Activated naive CD4-positive, alpha-beta T cell treated with anti-CD3 and anti-CD28 coated beads, Interleukin-2, amount 10 ng/mL, durations not matched to agents 7 days and 5 days (primary cell): Measurements from ENCODE around the gene MAP3K19.
"Not testable (repeated sequence)": the region's sequence is repeated elsewhere in the genome, so short reads cannot be mapped to it uniquely, and the experiment has no call there.

ENCODE experiments used
- CTCF ChIA-PET: fragments of 350-600 bp; sonication (Branson Sonifier 250); formaldehyde crosslinking; loops from one replicate; lab custom pipeline; 2021; ENCODE audit warnings: antibody characterized with exemption; lab: Charles Lee
- DNase-seq: peaks from one replicate; pipeline ENCODE4 v3.0.0-alpha.2; 2020
- H3K27ac Mint-ChIP-seq: one replicate; pipeline ENCODE4 v1.8.0; 2021; ENCODE audit warnings: mild to moderate bottlenecking, moderate library complexity, mixed read lengths
- H3K27me3 Mint-ChIP-seq: one replicate; pipeline ENCODE4 v1.8.0; 2021; ENCODE audit warnings: mild to moderate bottlenecking, mixed read lengths
- H3K36me3 Mint-ChIP-seq: one replicate; pipeline ENCODE4 v1.8.0; 2021; ENCODE audit warnings: mixed read lengths
- H3K4me1 Mint-ChIP-seq: one replicate; pipeline ENCODE4 v1.8.0; 2021; ENCODE audit warnings: mixed read lengths
- H3K4me3 Mint-ChIP-seq: one replicate; pipeline ENCODE4 v1.8.0; 2021; ENCODE audit warnings: mild to moderate bottlenecking, moderate library complexity, mixed read lengths
- H3K9me3 Mint-ChIP-seq: one replicate; pipeline ENCODE4 v1.8.0; 2021; ENCODE audit warnings: mixed read lengths

MAP3K19 gene, protein sequence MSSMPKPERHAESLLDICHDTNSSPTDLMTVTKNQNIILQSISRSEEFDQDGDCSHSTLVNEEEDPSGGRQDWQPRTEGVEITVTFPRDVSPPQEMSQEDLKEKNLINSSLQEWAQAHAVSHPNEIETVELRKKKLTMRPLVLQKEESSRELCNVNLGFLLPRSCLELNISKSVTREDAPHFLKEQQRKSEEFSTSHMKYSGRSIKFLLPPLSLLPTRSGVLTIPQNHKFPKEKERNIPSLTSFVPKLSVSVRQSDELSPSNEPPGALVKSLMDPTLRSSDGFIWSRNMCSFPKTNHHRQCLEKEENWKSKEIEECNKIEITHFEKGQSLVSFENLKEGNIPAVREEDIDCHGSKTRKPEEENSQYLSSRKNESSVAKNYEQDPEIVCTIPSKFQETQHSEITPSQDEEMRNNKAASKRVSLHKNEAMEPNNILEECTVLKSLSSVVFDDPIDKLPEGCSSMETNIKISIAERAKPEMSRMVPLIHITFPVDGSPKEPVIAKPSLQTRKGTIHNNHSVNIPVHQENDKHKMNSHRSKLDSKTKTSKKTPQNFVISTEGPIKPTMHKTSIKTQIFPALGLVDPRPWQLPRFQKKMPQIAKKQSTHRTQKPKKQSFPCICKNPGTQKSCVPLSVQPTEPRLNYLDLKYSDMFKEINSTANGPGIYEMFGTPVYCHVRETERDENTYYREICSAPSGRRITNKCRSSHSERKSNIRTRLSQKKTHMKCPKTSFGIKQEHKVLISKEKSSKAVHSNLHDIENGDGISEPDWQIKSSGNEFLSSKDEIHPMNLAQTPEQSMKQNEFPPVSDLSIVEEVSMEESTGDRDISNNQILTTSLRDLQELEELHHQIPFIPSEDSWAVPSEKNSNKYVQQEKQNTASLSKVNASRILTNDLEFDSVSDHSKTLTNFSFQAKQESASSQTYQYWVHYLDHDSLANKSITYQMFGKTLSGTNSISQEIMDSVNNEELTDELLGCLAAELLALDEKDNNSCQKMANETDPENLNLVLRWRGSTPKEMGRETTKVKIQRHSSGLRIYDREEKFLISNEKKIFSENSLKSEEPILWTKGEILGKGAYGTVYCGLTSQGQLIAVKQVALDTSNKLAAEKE (N-terminal part only)

DNA sequence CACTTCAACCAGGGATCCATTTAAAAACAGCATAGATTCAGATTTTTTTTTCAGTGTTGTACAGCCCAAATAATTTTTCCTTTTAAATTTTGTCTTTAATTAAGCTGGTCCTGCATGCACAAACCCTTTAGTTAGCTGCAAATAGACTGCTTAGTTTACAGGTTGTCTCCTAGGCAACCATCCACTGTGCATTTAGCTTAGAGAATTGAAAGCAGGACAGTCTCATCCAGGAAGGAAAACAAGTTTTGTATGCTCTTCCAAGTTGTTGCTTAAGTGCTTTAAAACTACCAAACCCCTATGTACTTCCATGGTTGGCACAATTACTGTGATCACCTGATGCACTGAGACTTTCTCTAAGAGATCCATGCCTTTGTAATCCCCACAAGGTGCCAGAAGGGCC, at the start of gene MAP3K19:
Gene MAP3K19, minus strand, starts transcription at position 148 of the 400 bp plus-strand sequence. CDS start 22,800 bp downstream, outside the sequence.
- Mint-ChIP-seq H3K36me3 (peaks cover 1% of the 10 kb centered on the region), H3K4me1 (peaks cover 19% of the 10 kb centered on the region), H3K4me3 (no peak within 1 kb of the TSS), H3K27me3 (peaks cover 5% of the 10 kb centered on the region), H3K9me3 (no peaks in the 10 kb centered on the region), H3K27ac (no peak within 1 kb of the TSS)
- CTCF ChIA-PET, result no interaction called here
- DNase-seq, result no peak

DNA sequence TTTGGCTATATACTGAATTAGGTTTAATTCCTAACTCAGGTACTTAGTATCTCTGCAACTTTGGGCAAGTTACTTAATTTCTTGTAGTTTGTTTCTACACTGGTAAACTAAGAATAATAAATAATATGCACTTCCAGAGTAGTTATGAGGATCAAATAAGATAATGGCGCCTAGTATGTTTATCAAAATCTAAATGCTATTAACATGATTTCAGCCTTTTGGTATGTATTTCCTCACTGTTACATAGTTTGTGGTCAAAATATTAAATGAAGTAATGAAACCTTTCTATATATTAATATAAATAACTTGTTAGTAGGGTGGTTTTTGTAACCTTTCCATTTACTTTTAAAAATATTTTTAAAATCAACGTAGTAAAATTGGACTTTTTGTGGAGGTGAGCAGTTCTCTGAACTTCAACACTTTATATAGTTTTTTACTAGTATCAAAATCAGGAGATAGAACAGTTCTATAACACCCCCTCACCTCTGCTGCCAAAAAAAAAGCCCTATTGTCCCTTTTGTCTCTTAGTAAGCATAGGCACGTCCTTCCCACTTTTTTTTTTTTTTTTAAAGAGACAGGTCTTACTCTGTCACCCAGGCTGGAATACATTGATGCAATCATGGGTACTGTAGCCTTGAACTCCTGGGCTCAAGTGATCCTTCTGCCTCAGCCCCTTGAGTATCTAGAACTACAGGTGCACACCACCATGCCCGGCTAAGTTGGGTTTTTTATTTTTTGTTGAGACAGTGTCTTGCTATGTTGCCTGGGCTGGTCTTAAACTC, 49.6 kb upstream of the MAP3K19 start:
- no peak for DNase-seq
- Mint-ChIP-seq H3K4me1 (peaks cover 3% of the 10 kb centered on the region), H3K27me3 (no peaks in the 10 kb centered on the region), H3K27ac (no peak overlapping the region), H3K4me3 (no peak overlapping the region), H3K9me3 (peaks cover 2% of the 10 kb centered on the region), H3K36me3 (peaks cover 18% of the 10 kb centered on the region)
- CTCF ChIA-PET, result no interaction called here

DNA sequence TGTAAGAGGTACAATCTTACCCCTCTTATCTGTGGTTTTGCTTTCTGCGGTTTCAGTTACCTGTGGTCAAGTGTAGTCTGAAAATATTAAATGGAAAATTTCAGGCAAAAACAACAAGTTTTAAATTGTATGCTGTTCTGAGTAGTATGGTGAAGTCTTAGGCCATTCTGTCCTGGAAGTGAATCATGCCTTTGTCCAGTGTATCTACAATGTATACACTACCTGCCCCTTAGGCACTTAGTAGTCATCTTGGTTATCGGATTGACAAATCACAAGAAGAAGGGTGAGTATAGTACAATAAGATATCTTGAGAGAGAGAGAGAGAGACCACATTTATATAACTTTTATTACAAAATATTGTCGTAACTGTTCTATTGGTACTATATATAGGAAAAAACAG, 48.3 kb upstream of the MAP3K19 start:
- Mint-ChIP-seq H3K4me1 (peaks cover 3% of the 10 kb centered on the region), H3K4me3 (no peak overlapping the region), H3K36me3 (peaks cover 16% of the 10 kb centered on the region), H3K9me3 (no peaks in the 10 kb centered on the region), H3K27me3 (no peaks in the 10 kb centered on the region), H3K27ac (no peak overlapping the region)
- no peak for DNase-seq
- CTCF ChIA-PET, result no interaction called here

DNA sequence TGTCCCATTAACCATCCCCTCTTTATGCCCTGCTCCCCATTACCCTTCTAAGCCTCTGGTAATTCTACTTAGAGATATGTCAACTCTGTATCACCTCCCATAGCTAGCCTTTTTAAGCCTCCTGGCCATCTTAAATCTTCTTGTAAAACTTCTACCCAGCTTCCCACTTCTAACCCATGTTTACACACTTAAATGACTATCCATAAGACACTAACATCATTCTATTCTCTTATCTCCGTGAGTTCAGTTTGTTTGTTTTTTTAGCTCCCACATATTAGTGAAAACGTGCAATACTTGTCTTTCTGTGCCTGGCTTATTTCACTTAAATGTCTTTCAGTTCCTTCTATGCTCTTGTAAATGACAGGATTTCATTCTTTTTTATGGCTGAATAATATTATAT, 47.3 kb upstream of the MAP3K19 start:
- Mint-ChIP-seq H3K9me3 (no peaks in the 10 kb centered on the region), H3K4me3 (no peak overlapping the region), H3K27me3 (no peaks in the 10 kb centered on the region), H3K27ac (no peak overlapping the region), H3K36me3 (peaks cover 19% of the 10 kb centered on the region), H3K4me1 (no peaks in the 10 kb centered on the region)
- no peak for DNase-seq
- CTCF ChIA-PET, result no interaction called here

DNA sequence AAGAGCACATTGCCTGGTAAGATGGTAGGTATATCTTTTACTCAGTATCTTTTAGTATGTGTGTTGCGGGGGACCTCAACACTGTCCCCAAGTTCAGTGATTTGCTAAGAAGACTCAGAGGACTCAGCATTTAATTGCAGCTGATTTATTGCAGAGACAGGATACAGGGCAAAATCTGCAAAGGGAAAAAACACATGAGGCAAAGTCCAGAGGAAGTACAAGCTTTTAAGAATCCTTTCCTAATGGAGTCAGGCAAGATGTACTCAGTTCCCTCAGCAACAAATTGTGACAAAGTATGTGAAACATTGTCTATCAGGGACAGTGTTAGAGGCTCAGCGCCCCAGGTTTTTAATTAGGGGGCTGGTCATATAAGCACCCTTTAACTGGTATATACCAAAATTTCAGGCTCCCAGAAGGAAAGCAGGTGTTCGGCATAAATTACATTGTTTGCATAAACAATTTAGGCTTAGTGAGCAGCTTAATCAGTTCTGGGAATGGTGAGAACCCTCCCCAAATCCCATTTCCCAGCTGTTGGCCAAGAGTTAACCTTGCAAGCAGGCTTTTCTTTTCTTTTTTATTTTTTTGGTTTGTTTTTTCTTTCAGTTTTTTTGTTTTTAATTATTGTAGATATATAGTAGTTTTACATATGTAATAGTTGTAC, 46.6 kb upstream of the MAP3K19 start:
- no peak overlapping the region for H3K27ac Mint-ChIP-seq
- no peak for DNase-seq
- no peak overlapping the region for H3K4me3 Mint-ChIP-seq
- peaks cover 26% of the 10 kb centered on the region for H3K36me3 Mint-ChIP-seq
- H3K4me1 Mint-ChIP-seq, result no peaks in the 10 kb centered on the region
- peaks cover 4% of the 10 kb centered on the region for H3K9me3 Mint-ChIP-seq
- CTCF ChIA-PET, result no interaction called here
- H3K27me3 Mint-ChIP-seq, result no peaks in the 10 kb centered on the region

DNA sequence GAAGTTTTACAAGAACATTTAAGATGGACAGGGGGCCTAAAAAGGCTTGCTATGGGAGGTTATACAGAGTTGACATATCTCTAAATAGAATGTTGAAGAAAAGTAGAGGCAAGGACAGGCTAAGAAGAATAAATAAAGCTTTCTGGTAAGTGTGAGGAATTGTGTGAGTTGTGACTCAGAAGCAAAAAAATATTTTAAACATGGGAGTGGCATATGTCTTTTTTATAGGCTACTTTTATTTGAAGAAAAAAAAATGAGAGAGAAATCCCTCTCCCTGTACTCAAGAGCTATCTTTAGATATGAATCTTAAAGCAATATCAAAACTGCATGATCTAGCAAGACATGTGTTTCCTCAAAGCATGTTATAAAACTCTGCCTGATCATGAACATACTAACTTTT, 45.9 kb upstream of the MAP3K19 start:
- DNase-seq, result no peak
- H3K36me3 Mint-ChIP-seq, result peaks cover 28% of the 10 kb centered on the region

DNA sequence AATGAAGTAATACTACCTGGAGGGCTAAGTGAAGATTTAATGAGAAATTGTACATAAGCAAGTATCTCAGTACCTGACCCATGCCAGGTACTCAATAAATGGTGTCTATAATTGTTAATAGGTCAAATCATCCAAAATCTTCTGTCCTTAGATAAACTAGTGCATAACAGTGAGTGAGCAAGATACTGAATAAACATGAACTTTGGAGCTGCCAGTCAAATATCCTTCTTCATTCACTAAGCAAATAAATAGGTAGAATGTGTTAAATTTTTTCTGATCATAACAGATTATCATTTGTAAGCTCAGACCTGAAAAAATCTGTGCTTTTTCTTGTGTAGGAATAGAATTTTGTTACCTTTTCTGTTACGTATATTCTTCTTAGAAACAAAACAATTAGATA, 44.4 kb upstream of the MAP3K19 start:
- Mint-ChIP-seq H3K36me3 (peaks cover 35% of the 10 kb centered on the region), H3K27me3 (no peaks in the 10 kb centered on the region), H3K4me3 (no peak overlapping the region), H3K9me3 (peaks cover 4% of the 10 kb centered on the region), H3K4me1 (no peaks in the 10 kb centered on the region), H3K27ac (no peak overlapping the region)
- DNase-seq, result no peak
- CTCF ChIA-PET, result no interaction called here

More for the DNA sequence above, 45.9 kb upstream of the MAP3K19 start:
- no peak overlapping the region for H3K27ac Mint-ChIP-seq
- H3K4me1 Mint-ChIP-seq, result no peaks in the 10 kb centered on the region
- no peaks in the 10 kb centered on the region for H3K27me3 Mint-ChIP-seq
- H3K9me3 Mint-ChIP-seq, result peaks cover 4% of the 10 kb centered on the region
- CTCF ChIA-PET, result interaction anchor here (0.9 kb wide), 1 partner anchor 26 kb away, joined by 3 read pairs; no protein-coding TSS in a partner anchor
- no peak overlapping the region for H3K4me3 Mint-ChIP-seq

DNA sequence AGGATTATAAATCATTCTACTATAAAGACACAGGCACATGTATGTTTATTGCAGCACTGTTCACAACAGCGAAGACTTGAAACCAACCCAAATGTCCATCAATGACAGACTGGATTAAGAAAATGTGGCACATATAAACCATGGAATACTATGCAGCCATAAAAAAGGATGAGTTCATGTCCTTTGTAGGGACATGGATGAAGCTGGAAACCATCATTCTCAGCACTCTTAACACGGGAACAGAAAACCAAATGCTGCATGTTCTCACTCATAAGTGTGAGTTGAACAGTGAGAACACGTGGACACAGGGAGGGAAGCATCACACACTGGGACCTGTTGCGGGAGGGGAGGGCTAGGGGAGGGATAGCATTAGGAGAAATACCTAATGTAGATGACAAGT, 42.4 kb upstream of the MAP3K19 start:
- CTCF ChIA-PET, H3K27ac Mint-ChIP-seq, H3K27me3 Mint-ChIP-seq, H3K9me3 Mint-ChIP-seq, DNase-seq, H3K4me3 Mint-ChIP-seq, H3K4me1 Mint-ChIP-seq: not testable (repeated sequence)
- peaks cover 28% of the 10 kb centered on the region for H3K36me3 Mint-ChIP-seq

DNA sequence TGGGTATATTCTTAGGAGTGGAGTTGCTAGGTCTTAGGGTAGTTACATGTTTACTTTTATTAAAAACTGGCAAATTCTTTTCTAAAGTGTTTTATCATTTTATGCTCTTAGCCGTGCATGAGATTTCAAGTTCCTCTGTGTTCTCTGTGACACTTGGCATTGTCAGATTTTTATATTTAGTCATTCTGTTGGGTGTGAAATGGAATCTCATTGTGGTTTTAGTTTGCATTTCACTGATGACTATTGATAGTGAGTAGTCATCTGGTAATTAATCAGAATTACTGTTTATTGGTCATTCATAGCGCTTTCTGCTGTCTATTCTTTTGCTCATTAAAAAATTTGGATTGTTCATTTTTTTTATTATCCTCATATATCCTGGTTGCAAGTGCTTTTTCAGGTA, 39.0 kb upstream of the MAP3K19 start:
- CTCF ChIA-PET, result no interaction called here
- no peak overlapping the region for H3K27ac Mint-ChIP-seq

DNA sequence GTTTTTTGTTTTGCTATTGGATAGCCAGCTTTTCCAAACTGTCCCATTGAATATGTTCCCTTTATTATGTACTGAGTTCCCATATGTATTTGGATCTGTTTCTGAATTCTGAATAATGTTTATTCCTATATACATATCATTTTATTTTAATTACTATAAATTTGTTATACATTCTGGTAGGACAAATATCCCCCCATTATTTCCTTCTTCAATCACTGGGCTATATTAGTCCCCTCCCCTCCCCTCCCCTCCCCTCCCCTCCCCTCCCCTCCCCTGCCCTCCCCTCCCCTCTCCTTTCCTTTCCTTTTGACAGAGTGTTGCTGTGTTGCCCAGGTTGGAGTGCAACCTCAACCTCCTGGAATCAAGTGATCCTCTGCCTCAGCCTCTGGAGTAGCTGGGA, 31.2 kb upstream of the MAP3K19 start:
- Mint-ChIP-seq H3K27me3 (no peaks in the 10 kb centered on the region), H3K9me3 (peaks cover 14% of the 10 kb centered on the region), H3K4me1 (no peaks in the 10 kb centered on the region), H3K27ac (no peak overlapping the region), H3K36me3 (peaks cover 31% of the 10 kb centered on the region), H3K4me3 (no peak overlapping the region)
- CTCF ChIA-PET, result no interaction called here
- no peak for DNase-seq

More for the DNA sequence above, 39.0 kb upstream of the MAP3K19 start:
- H3K36me3 Mint-ChIP-seq, result peaks cover 26% of the 10 kb centered on the region
- no peaks in the 10 kb centered on the region for H3K27me3 Mint-ChIP-seq
- H3K4me1 Mint-ChIP-seq, result no peaks in the 10 kb centered on the region
- DNase-seq, result no peak
- peaks cover 7% of the 10 kb centered on the region for H3K9me3 Mint-ChIP-seq
- no peak overlapping the region for H3K4me3 Mint-ChIP-seq

DNA sequence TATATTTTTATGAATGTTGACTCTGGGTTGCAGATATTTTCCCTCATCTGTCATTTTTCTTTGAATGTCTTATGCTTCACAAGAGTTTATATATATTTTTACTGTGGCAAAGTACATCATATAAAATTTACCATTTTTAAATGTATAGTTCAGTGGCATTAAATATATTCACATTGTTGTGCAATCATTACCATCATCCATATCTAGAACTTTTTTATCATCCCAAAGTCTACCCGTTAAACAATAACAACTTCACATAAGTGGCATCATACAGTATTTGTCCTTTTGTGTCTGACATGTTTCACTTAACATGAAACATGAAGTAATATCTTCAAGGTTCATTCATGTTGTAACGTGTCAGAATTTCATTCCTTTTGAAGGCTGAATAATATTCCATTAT, 29.3 kb upstream of the MAP3K19 start:
- H3K4me1 Mint-ChIP-seq, result no peaks in the 10 kb centered on the region
- no peak overlapping the region for H3K4me3 Mint-ChIP-seq
- no peaks in the 10 kb centered on the region for H3K27me3 Mint-ChIP-seq
- H3K9me3 Mint-ChIP-seq, result peaks cover 24% of the 10 kb centered on the region
- DNase-seq, result no peak
- no peak overlapping the region for H3K27ac Mint-ChIP-seq
- peaks cover 37% of the 10 kb centered on the region for H3K36me3 Mint-ChIP-seq
- CTCF ChIA-PET, result no interaction called here

DNA sequence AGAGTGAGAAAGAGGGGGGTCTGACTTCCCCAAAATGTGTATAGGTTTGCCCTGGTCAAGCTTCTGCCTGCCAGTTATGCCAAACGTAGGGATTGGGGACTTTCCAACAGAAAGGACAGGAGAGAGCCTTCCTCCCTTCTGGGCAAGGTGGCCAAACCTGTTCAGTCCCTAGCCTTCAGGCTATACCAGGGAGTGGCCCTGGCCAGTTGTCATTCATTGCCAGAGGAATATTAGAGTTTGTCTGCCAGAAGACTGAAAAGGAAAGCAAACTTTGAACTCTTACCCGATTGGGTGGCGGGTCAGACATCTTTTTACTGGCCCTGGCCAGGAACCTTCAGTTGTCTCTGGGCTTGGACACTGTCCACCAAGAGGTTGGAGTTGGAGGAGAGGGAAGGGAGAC, 27.0 kb upstream of the MAP3K19 start:
- Mint-ChIP-seq H3K27me3 (no peaks in the 10 kb centered on the region), H3K4me1 (no peaks in the 10 kb centered on the region), H3K36me3 (peaks cover 42% of the 10 kb centered on the region), H3K27ac (no peak overlapping the region), H3K4me3 (no peak overlapping the region), H3K9me3 (peaks cover 31% of the 10 kb centered on the region)
- no peak for DNase-seq
- CTCF ChIA-PET, result no interaction called here
